HG03280 (cell line): Measurements from ENCODE around the gene ZFHX2.

Source experiments
- ATAC-seq: cut with Tn5 transposase; IDR thresholded peaks from one replicate; pipeline ENCODE4 v1.9.1; 2021; ENCODE audit warnings: mild to moderate bottlenecking, moderate library complexity; ENCODE audit not compliant: unreplicated experiment

ZFHX2 gene

DNA sequence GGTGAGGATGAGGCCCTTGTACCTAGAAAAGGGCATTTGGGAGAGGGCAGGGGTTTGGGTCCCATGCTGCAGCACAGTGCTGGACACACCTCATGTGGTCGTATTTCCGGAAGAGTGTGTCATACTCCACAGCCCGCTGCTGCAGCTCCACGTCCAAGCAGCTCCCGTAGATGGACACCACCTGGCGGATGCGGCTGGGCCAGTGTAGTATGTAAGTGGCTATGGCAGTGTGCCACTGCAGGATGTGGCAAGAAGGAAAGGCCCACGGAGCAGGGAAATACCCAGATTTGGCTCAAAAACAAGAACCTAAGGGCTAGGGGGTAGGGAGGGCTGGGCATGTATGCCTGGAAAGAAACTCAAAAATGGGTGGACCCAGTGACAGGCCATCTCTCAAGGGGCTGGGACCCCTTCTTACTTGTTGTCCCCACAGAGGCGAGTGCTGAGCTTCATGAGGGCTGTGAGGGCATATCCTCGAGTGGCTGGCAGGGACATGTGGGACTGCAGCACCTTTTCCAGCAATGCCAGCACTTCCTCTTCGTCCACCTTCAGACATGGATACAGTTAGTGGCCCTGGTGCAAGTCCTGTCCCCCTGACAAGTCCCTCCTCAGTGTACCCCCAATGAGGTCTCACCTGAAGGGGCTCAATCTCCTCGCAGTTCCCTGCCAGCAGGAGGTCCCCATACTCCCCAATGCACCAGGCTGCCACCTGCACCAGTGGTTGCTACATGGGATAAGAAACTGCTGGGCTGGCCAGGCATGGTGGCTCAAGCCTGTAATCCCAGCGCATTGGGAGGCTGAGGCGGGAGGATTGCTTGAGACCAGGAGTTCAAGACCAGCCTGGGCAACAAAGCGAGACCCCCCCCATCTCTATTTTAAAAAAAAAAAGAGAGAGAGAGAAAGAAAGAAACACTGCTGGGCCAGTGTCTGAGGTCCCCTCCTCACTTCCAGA, 10.6 kb upstream of the ZFHX2 start:
- ATAC-seq: no peak

DNA sequence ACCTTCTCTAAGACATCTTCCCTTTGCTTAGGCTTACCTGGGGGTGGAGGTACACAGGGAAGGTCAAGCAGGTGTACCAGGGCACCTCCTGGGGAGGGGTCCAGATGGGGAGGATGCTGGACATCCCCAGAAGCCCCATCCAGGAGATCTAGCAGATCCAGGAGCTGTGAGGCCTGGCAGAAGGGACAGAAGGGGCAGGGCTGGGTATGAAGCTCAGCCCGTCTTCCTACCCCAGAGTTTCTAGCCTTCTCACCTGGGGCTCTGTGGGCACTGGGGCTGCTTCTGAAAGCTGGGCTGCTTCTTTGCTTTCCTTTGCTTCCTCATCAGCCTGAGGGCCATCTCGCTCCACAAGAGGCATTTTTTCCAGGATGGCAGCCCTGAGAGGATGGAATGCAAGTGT, 9.7 kb upstream of the ZFHX2 start:
- no peak for ATAC-seq

DNA sequence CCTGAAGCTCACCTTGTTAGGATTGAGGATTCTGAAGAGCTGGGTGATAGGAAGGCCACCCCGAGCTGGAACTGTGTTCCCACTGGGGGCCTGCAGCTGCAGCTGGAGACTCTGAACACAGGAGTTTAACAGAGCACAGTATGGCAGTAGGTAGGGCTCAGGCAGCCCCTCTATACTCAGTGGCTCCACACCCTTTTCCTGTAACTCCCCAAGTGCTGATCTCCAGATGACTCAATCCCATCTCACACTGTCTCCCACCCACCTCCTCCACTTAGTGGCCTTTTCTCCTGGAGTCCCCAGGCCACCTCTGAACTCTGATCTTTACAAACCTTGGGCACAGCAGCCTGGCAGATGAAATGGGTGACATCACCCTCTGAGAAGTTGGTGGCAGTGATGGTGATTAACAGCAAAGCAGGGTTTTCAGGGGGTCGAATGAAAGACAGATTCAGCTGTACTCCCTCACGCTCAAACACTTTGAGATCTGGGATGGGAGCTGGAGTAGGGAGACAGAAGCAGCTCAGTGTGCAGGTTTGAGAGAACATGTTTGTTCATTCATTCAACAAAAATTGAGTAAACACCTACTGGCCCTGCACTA, 8.5 kb upstream of the ZFHX2 start:
- ATAC-seq: no peak

DNA sequence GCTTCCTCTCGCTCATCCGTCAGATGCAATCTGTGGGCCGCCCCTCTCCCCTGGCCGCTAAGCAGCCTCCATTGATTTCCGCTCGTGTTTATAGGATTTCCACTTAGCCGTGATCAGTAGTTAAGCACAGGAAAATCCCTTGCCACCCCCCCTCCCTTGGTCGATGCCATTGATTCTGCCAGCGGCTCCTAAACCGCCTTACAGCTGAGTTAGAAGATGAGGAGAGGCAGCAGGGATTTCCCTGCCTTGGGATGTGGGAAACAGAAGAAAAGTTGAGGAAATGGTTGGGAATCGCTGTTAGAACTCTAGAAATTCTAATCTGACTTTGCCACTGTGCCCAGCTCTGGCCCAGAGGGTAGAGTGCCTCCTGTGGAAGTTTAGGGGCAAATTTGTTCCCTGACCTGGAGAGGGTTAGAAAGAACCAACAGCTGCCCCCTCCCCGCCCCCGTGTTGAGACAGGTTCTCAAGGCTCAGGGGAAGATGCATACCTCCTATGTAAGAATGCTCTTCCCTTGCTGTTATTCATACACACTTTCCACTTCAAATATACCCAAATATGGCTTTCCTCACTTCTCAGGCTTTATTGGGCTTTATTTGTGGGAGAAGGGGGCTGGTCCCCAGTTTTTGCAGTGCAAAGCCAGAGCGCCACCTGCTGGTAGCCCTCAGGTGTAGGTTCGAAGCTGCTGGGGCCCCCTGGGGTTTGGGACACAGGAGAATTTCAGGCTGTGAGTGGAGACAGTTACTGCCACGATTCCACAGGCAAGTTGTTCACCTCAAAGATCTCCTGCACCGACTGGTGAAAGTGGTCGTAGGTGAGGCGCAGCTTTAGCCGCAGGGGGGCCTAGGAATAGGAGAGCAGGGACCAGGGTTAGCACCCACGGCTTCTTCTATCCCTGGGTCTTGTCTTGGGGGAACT, 7.7 kb upstream of the ZFHX2 start:
- no peak for ATAC-seq

DNA sequence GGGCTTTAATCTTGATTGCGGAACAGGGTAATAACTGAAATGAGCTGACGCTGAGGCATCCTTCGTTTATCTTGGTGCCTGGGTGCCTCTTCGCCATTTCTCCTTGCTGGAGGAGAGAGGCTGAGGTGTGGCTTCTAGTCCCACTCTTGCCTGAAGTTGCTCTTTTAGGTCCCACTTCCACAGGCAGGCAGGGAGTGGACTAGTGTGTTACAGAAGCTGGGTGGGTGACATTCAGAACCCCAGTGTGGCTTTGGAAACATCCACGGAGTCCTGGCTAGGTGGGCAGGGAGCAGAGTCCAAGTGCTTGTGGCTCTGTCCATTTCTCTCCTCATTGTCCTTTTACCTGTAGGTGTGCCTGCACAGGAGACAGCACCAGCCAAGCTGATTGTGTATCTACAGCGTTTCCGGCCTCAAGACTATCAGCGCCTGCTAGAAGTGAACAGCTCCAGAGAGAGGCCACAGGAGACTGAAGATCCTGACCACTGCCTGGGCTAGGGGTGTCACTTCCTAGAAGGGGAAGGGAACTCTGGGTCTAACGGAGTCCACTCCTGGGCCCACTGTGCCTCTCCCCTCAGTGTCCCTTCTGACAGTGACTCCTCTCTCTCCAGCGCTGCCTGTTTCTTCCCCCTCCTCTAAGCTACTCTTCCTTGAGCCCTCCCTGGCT, 6.9 kb upstream of the ZFHX2 start:
- no peak for ATAC-seq

DNA sequence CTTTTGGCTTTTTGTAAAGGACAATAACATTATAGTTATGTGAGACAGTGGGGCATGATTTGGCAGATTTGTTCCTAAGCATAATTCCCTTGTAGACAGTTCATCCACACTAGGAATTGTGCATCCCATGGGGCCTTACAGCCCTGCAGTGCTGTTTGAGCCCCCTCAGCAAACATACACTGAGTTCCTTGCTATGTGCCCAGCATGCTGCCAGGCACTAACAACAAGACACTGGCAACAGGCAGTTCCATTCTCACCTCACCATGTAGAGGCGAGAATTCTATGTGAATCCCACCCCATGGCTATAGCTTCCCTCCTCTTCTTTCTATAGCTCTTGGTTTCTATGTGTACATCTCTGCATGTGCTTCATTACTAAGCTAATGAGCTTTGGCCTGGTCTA, 6.4 kb upstream of the ZFHX2 start:
- ATAC-seq: no peak

DNA sequence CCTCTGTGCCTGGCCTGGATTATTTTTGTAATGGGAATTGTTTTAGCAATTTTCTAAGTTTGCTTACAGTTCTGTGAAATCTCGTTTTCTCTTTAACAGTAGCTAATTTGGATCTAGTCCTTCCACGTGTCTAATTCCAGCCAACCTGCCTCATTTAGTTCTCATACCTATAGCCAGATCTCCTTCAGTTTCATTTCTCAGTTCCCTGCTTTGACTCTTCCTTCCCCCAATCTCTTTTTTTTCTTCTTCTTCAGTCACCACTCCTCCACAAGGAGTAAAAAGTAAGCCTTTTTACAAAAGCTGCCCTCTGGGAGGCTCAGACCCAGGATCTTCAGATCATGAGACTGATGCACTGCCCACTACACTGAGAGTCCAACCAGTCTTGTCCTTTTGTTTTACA, 6.0 kb upstream of the ZFHX2 start:
- ATAC-seq: no peak

DNA sequence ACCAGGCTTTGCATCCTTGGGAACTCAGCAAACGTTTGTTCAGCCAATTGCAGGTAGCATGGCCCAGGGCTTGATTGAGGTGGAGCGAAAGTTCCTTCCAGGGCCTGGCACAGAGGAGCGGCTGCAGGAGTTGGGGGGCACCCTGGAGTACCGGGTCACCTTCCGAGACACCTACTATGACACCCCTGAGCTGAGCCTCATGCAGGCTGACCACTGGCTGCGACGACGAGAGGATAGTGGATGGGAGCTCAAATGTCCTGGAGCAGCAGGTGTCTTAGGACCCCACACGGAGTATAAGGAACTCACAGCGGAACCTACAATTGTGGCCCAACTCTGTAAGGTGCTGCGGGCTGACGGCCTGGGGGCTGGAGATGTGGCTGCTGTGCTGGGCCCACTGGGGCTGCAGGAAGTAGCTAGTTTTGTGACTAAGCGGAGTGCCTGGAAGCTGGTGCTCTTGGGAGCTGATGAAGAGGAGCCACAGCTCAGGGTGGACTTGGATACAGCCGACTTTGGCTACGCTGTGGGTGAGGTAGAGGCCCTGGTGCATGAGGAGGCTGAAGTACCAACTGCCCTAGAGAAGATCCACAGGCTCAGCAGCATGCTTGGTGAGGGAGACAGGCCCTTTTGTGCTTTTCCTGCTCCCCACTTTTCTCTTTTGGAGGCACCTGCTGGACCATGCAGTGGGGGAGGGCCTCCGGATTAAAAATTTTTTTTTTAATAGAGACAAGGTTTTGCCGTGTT, 5.3 kb upstream of the ZFHX2 start:
- ATAC-seq: no peak

DNA sequence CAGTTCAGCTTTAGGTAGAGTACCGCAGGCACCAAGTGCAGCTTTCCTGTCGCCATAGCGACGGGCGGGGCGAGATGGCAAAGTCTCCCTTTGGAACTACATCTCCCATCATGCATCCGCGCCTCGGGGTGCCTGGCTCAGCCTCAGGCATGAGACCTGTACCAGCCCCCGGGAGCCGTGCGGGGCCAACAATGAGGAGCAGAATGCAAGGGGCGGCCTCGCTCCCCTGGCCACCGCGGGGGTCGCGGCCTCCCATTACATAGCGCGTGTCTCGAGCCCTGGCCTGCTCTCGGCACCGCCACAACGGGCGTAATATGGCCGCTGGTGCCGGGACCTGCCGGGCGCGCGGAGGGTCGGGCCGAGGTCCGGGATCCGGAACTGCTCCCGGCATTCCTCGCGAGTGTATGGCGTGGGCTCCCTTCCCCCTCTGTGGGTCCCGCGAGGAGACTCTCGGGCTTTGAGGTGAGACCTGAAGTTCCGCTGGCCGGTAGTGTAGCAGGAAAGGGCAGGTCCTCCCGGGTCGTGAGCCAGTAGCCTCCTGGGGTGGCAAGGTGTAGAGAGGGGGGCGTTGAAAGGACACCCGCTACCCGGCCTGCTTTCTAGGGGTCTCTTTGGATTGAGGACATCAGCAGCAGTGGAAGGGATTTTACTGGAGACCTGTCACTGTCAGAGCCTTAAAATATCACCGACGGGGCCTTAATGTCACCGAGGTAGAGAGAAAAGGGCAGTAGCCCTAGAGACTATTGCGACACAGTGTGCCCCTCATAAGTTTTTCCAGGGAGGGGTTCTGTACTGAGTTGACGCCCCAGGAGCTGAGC, 4.5 kb upstream of the ZFHX2 start, which contains the start of gene THTPA:
TSS of gene THTPA (plus strand) at position 390 of the 818 bp plus-strand sequence. CDS start 487 bp downstream, outside the sequence.
- peak; percentile 87 for ATAC-seq

DNA sequence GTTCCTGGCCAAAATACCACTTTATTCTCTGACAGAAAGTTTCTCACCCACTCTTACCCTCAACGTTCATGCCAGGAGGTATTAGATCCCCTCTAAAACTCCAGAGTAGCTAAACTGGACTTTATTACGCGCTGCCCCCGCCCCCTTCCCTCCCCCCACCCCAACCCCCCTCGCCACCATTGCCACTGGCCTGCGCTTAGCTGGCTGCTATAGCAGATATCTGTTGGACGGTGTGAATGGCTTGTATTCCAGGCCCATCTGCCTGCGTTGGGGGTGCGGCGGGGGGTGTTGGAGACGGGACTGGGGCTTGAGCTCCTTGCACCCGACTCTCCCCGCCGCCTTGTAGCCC, 3.9 kb upstream of the ZFHX2 start:
- ATAC-seq: no peak

DNA sequence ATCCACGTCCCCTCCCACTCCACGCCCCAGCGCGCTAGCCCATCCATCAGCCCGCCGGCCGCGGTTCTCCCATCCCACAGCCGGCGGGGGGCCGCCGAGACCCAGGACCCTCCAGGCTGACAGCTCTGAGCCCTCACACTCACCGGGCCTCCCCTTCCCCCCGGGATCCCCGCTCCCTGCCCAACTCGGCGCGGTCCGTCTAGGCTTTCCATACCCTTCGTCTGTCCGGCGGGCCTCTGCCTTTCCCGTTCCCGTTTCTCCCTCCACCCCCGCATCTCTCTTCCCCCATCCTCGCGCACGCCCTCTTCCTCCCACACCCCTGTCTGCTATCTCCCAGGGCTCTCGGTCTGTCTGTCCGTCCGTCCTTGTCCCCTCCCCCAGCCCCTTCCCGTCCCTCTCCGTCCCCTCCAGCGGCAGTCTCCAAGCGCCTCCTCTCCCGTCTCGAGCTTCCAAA, 726 bp downstream of the ZFHX2 start:
- no peak for ATAC-seq

DNA sequence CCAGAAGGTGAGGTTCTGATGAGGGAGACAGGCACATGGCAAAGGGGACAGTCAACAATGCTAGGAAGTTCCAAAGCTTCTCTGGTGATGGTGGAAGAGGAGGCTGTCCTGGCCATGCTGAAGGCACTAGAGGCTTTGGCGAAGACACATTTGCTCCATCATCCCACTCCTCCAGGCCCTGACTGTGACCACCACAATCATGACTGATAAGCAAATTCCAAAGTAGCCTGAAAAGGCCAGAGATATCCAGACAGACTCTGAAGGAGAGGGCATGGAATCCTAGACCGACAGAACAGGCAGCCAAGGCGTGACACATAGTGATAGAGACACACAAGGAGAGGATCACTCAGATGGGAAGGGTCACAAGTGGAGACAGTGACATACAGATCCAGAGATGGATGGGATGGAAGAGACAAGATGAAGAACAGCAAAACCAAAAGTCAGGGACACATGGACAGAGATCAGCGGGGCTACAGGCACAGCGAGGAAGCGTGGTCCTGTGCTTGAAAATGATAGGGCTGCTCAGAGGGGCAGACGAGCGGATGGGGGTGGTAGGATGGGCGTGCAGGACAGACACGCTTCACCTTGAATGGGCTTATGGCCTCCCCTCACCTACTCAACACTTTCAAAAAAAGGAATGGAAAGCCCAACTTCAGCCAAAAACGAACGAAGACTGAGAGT, 1.3 kb downstream of the ZFHX2 start:
- ATAC-seq: no peak

DNA sequence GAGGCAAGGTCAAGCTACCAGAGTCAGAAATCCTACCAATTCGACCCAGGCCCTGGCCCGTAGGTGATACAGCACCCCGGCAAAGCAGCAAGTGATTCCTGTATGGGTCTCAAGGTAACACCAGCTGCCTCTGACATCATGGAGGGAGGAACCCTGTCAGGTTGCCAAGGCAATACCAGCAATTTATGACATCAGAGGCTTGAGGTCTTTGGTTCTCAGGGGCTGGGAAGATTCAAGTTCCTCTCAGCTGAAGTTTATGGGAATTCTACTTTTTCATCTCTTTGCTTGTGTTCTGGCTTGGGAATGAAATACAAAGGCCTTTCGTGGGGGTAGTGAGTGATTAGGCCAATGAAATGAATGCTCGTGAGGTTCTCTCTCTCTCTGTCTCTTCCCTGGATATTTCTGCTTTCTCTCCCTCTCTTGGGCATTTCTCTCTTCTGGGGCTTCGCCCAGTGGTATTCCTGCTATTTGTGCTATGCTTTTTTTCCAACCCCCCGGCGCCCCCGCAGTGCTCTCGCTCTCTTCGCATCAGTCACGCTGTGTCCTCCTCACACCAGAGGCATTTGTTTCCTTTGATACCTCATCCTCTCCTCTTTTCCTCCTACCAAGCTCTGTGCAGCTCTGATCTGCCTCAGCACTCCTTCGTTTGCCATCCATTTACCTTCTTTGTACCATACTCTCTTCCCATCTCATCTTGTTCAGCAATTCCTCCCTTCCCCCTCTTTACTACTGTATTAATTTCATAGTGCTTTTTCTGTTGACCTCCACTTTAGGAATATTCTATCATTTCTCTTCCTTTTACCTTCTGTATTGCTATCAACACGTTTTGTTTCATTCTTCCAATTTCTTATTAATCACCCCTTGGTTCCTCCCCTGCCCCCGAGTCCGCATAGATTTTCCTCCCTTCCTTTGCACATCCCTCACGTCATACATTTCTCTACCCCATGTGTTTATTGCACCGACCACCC, 2.9 kb downstream of the ZFHX2 start:
- no peak for ATAC-seq

DNA sequence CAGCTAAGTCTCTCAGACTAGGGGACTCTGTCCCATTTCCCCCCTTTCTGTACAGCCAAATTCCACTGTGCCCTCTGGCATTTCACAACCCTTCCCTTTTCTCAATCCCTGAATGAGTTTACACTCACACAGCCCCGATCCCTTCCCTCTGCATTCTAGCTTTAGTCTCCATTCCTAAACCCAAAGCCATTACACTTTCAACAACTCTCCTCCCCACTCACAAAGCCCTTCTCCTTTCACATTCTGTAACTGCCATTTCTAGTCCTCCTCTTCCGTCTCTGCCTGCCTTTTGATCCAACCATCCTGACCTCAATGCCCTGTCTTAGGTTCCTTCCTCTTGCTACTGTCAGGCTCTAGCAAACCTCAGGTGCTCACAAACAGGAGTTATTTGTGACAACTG, 3.6 kb downstream of the ZFHX2 start:
- ATAC-seq: no peak

DNA sequence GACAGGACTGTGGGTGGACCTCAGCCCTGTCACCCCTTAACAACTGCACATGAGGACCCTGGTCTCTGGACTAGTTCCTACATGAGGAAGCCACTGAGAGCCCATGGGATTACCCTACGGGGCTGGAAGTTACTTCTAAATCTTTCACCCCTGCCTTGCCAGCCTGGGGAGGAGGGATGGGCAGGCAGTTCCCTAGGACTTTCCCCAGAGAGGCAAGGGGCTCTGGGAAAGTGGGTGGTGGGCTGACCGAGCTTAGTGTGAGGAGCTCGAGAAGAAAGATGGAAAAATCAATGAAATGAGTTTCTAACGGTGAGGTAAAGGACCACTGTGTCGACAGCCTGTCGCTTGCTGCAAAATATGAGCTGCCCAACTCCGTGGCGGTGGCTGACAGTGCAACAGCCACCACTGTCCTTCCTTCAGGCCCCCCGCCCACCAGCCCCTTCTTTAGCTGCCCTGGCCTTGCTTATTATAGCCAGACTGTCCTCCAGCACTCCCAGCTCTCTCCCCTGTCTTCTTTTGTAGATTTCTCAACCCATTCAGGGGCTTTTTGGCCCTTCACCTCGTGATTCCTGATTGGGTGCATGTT, 5.0 kb downstream of the ZFHX2 start:
- no peak for ATAC-seq

DNA sequence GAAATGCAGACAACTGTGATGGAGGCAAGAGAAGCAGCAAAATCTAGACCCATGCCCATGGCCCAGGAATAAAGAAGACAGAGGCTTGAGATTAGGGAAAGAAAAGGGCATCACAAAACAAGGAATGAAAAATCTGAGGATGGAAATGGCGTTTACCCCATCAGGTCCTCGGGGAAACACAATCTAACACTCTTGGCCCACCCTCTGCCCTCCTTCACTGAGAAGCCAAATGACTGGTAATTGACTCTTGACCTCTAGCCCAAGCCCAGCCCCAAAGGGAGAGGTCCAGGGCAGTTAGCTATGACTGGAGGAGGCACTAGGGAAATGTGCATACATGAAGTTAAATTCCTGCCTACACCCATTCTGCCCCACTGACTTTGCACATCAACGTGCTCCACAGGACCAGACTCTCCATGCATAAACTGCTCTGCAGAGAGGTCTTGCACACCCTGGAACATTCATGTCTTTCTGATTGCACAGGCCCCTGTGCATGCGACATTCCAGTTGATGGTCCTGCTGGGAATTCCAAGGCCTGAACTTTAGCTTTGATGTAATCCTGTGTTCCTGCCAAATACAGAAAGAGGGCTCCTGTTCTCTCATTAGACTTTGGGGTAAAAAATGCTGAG, 5.7 kb downstream of the ZFHX2 start:
- no peak for ATAC-seq
